Ectodermal cell (in vitro differentiated cells): Measurements from ENCODE around the gene CTNNA1.

ENCODE experiments used
- H3K27ac ChIP-seq: 2 replicates; pipeline ENCODE4 v1.7.0; 2013; ENCODE audit warnings: mild to moderate bottlenecking, low read depth, low read length; ENCODE audit not compliant: insufficient read depth, poor library complexity, severe bottlenecking
- H3K27me3 ChIP-seq: 2 replicates; pipeline ENCODE4 v1.7.0; 2013; ENCODE audit warnings: mild to moderate bottlenecking, low read length; ENCODE audit not compliant: insufficient read depth, control insufficient read depth, poor library complexity, severe bottlenecking
- H3K36me3 ChIP-seq: one replicate; pipeline ENCODE4 v1.7.0; 2013; ENCODE audit warnings: low read length; ENCODE audit not compliant: control insufficient read depth, insufficient read depth
- H3K4me1 ChIP-seq: one replicate; pipeline ENCODE4 v1.7.0; 2013; ENCODE audit warnings: low read length; ENCODE audit not compliant: control insufficient read depth, insufficient read depth
- H3K4me3 ChIP-seq: 2 replicates; pipeline ENCODE4 v1.7.0; 2013; ENCODE audit warnings: low read depth, low read length, control low read depth; ENCODE audit not compliant: insufficient read depth
- H3K9me3 ChIP-seq: 2 replicates; pipeline ENCODE4 v1.7.0; 2013; ENCODE audit warnings: mild to moderate bottlenecking, low read length, moderate library complexity; ENCODE audit not compliant: control insufficient read depth
- WGBS, 2 experiments: methylation state at CpG; one replicate each; pipeline ENCODE4 v1.1.7; 2013; ENCODE audit warnings: missing lambda C conversion rate in 2 of 2; 5-methylcytosine and 5-hydroxymethylcytosine counted together

Gene CTNNA1

DNA sequence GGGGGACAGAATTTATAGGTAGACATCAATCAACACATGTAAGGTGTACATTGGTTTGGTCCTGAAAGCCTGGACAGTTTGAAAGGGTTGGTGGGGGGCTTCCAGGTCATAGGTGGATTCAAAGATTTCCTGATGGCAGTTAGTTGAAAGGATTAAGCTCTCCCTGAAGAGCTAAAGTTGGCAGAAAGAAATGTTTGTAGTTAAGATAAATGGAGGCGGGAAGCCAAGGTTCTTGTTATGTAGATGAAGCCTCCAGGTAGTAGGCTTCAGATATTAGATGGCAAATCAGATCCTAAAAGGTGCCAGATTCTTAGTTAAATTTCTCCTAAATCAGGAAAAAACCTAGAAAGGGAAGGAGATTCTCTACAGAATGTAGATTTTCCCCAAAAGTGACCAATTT is 130.9 kb downstream of the CTNNA1 start:
- H3K27ac ChIP-seq: no peak overlapping the region
- no peaks in the 10 kb centered on the region for H3K9me3 ChIP-seq
- H3K27me3 ChIP-seq: no peaks in the 10 kb centered on the region
- peaks cover 23% of the 10 kb centered on the region for H3K36me3 ChIP-seq
- no peaks in the 10 kb centered on the region for H3K4me1 ChIP-seq
- no peak overlapping the region for H3K4me3 ChIP-seq
- WGBS, 2 experiments: 63 to 67% methylated on average over 1 of the region's 1 CpG

DNA sequence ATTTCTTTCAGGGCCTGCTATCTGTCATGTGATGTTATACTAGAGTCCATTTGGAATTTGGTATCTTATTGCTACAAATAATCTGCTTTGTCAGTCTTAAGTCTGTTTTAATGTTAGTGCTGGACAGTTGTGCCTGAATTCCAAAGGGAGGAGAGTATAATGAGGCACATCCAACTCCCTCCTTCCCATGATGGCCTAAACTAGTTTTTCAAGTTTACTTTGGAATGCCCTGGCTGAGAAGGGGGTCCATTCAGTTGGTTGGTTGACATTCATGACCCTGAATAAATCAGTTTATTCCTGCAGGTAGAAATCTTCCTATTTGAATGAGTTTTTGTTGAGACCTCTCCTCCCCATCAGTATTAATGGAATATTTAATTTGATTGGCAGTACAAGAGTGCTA is 131.3 kb downstream of the CTNNA1 start:
- H3K27me3 ChIP-seq: no peaks in the 10 kb centered on the region
- H3K36me3 ChIP-seq: peaks cover 26% of the 10 kb centered on the region
- H3K9me3 ChIP-seq: no peaks in the 10 kb centered on the region

DNA sequence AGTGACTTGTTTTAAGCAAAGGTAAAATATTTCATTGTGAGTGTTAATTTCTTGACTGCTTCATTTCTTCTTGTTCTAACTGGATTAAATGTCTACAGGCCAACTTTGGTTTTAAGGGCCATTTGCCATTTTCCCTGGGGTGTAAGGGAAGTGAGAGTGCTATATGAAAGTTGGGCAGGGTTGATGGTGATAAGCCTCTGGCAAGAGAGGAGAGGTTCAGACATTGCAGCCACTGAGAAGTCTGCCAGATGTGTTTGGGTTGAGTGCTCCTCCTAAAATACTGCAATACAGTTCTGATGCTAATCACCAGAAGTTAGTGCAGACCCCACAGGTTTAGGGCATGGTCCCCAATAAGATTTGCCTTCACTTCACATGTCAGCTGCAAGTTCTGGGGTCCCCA is 136.8 kb downstream of the CTNNA1 start:
- Histone ChIP-seq H3K36me3 (peaks cover 41% of the 10 kb centered on the region), H3K4me1 (no peaks in the 10 kb centered on the region), H3K27ac (no peak overlapping the region), H3K27me3 (no peaks in the 10 kb centered on the region), H3K4me3 (no peak overlapping the region), H3K9me3 (no peaks in the 10 kb centered on the region)

More for the DNA sequence above, 131.3 kb downstream of the CTNNA1 start:
- H3K4me1 ChIP-seq: no peaks in the 10 kb centered on the region
- H3K4me3 ChIP-seq: no peak overlapping the region
- H3K27ac ChIP-seq: no peak overlapping the region

DNA sequence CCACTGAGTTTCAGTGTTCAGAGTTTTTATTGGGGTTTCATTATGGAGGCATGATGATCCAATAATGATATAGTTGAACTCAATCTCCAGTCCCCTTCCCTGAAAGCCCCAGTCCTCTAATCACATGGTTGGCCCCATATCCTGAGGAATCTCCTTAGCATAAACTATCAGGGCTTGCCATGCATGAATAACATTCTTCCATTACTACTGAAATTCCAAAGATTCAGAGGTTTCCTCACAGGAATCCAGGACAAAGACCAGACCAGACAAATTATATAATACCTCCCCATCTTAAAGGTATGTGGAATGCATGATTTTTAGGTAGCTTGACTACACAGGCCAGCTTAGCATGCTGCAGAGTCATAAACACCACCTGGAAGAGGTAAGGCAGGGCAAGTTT is 137.4 kb downstream of the CTNNA1 start:
- peaks cover 41% of the 10 kb centered on the region for H3K36me3 ChIP-seq
- no peak overlapping the region for H3K27ac ChIP-seq
- H3K4me1 ChIP-seq: no peaks in the 10 kb centered on the region
- H3K27me3 ChIP-seq: no peaks in the 10 kb centered on the region
- no peak overlapping the region for H3K4me3 ChIP-seq
- H3K9me3 ChIP-seq: no peaks in the 10 kb centered on the region

DNA sequence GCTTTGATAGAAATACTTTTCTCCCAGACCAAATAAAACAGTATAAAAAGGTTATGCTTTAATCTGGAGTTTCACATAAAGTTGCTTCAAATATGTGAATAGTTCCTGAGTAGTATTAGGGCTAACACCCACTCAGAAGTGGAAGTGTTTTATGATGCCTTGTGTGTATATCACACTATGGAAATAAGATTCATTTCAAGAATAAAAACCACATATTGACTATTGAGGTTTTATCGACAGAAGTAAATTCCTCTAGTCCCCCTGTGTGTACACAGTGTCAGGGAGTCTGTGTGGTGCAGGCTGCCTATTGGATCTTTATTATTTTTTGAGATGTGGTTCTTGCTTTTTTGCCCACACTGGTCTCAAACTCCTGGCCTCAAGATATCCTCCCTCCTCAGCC is 142.7 kb downstream of the CTNNA1 start:
- 88 to 90% methylated on average over 1 of the region's 1 CpG for WGBS, 2 experiments
- H3K9me3 ChIP-seq: no peaks in the 10 kb centered on the region
- no peaks in the 10 kb centered on the region for H3K4me1 ChIP-seq
- no peak overlapping the region for H3K4me3 ChIP-seq
- H3K27me3 ChIP-seq: no peaks in the 10 kb centered on the region
- H3K36me3 ChIP-seq: peaks cover under 1% of the 10 kb centered on the region
- H3K27ac ChIP-seq: no peak overlapping the region

DNA sequence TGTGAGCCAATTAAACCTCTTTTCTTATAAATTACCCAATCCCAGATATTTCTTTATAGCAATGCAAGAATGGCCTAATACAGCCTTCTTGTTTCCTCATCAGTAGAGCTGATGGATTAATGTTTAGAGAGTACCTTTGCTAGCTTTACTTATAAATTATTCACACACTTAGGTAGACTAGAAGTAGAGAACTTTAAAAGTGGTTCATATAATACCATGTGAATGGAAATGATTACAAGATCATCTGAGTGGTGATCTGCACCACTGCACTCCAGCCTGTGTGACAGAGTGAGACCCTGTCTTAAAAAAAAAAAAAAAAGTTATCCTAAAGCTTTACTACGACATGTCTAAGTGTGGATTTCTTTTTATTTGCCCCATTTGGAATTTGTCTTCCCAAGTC is 145.1 kb downstream of the CTNNA1 start:
- Histone ChIP-seq H3K27ac (no peak overlapping the region), H3K36me3 (no peaks in the 10 kb centered on the region)
- WGBS, 2 experiments: 91 to 100% methylated on average over 1 of the region's 1 CpG

DNA sequence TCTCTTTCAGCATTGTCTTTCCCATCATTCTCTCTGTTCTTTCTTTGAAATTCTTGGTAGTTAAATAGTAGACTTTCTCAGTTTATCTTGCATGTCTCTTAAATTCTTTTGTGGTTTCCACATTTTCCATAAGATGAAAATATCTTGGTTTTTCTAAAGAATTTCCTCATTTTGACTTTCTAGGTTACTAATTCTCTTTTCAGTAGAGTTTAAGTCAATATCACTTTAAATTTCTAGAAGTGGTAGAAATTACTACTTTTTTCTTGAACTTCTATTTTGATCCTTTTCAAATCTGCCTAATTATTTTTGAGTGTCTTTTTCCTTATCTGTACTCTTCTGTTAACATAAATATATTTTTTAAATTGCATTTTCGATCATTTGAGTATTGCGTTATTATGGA is 145.5 kb downstream of the CTNNA1 start:
- no peaks in the 10 kb centered on the region for H3K9me3 ChIP-seq
- H3K27me3 ChIP-seq: no peaks in the 10 kb centered on the region
- no peak overlapping the region for H3K4me3 ChIP-seq
- no peaks in the 10 kb centered on the region for H3K36me3 ChIP-seq
- 90 to 100% methylated on average over 2 of the region's 2 CpGs for whole genome bisulfite sequencing, 2 experiments
- H3K4me1 ChIP-seq: no peaks in the 10 kb centered on the region
- H3K27ac ChIP-seq: no peak overlapping the region

More for the DNA sequence above, 145.1 kb downstream of the CTNNA1 start:
- Histone ChIP-seq H3K4me1 (no peaks in the 10 kb centered on the region), H3K4me3 (no peak overlapping the region), H3K27me3 (no peaks in the 10 kb centered on the region), H3K9me3 (no peaks in the 10 kb centered on the region)

DNA sequence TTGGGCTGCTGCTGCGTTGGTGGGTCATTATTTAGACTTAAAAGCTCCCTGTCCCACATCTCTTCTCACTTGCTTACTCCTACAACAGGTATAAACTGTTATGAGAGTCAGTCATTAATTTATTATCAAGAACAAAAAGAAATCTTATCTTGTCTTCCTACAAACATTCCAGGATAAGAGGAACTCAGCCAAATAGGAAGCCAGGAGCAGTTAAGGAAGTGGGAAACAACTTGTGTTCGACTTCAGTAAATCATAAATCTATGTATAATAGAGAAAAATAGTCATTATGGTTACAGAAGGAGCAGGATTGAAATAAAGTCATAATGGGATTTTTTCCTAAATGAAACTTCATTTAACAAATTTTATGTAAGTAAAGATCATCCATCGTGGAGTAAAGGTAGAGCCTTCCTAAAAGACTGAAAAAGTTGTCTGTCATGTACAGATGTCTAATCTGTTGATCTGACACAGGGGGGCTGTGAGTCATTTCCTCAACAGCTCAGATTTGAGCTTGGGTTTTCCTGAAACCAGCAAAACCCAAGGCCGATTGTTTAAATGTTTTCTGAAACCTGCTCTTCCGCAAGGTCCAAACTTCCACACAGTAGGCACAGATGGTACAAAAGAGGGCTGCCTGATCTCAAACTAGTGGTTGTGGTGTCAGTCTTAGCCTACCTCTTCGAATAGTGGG is 147.2 kb downstream of the CTNNA1 start:
- H3K9me3 ChIP-seq: no peaks in the 10 kb centered on the region
- no peaks in the 10 kb centered on the region for H3K4me1 ChIP-seq
- H3K27me3 ChIP-seq: no peaks in the 10 kb centered on the region
- H3K27ac ChIP-seq: no peak overlapping the region
- no peak overlapping the region for H3K4me3 ChIP-seq
- WGBS, 2 experiments: 90 to 96% methylated on average over 6 of the region's 6 CpGs
- H3K36me3 ChIP-seq: peaks cover 4% of the 10 kb centered on the region

DNA sequence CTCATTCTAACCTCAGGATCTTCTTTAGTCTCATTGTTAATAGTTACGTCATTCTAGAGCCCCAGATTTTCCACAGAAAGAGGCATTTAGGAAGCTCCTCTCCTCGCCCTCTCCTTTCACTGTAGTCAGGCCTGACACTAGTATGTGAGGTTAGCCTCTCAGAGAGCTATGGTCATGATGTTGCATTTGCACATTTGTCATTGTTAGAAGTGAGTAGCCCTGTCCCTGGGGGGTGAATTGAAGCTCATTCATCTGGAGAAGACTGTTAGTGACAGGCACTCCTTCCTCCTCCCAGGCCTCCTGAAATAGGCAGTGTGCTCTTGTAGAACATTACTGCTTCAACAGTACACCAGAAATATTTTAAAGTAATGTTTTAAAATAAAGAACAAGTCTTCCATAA is 148.5 kb downstream of the CTNNA1 start:
- Histone ChIP-seq H3K9me3 (no peaks in the 10 kb centered on the region), H3K4me3 (no peak overlapping the region), H3K27me3 (no peaks in the 10 kb centered on the region), H3K4me1 (no peaks in the 10 kb centered on the region), H3K27ac (no peak overlapping the region), H3K36me3 (peaks cover 4% of the 10 kb centered on the region)
- 94 to 95% methylated on average over 2 of the region's 2 CpGs for WGBS, 2 experiments

DNA sequence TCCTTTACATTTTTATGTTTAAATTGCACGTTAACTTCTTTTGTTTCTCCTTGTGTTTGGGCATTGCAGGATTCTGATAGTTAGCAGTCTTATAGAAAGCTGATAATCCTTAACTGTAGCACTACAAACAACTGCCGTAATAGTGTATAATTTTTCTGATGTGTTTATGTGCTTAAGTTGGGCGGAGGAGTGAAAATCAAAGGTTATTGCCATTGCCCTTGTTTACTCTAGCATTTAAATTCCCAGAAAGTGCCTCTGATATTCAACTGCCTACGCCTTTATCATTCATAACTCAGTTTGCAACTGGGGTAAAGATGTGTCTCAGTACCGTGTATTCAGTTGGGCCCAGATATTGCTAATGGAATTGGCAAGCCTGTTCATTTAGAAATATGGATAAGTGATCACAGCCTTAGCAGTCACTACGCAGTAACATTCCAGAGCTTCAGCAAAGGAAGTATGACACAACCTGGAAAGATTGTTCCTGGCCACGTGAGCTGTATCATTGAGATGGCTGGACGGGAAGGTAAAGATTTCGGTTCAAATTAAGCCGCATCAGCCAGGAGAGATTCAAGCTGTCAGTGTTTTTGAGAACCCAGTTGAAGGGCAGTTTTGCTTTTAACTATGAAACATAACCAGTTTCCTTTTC is 150.0 kb downstream of the CTNNA1 start:
- Histone ChIP-seq H3K27ac (no peak overlapping the region), H3K4me1 (no peaks in the 10 kb centered on the region), H3K36me3 (peaks cover 4% of the 10 kb centered on the region), H3K9me3 (no peaks in the 10 kb centered on the region), H3K4me3 (no peak overlapping the region), H3K27me3 (no peaks in the 10 kb centered on the region)
- 97 to 98% methylated on average over 10 of the region's 10 CpGs for WGBS, 2 experiments
